Measurements from ENCODE around the gene LIX1.

LIX1 gene

DNA sequence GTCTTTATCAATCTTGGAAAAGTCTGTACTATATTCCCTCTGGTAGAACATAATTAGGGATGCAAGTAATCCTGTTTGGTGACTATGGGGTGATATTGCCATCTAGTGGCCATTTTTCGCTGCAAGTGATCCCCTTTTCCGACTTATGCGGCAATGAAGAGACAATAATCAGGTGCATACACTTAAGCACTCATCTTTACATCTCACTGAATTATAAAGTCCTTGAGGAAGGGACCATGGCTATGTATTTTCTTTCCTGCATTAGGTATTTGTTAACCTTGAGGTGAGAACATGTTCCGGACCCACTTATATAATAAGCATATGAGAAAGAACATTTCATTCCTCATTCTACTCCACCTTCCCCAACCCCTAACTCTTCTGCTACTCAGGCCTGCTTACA is 19.6 kb upstream of the LIX1 start:
- TF ChIP-seq, protein P1, sequence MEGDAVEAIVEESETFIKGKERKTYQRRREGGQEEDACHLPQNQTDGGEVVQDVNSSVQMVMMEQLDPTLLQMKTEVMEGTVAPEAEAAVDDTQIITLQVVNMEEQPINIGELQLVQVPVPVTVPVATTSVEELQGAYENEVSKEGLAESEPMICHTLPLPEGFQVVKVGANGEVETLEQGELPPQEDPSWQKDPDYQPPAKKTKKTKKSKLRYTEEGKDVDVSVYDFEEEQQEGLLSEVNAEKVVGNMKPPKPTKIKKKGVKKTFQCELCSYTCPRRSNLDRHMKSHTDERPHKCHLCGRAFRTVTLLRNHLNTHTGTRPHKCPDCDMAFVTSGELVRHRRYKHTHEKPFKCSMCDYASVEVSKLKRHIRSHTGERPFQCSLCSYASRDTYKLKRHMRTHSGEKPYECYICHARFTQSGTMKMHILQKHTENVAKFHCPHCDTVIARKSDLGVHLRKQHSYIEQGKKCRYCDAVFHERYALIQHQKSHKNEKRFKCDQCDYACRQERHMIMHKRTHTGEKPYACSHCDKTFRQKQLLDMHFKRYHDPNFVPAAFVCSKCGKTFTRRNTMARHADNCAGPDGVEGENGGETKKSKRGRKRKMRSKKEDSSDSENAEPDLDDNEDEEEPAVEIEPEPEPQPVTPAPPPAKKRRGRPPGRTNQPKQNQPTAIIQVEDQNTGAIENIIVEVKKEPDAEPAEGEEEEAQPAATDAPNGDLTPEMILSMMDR (IDR thresholded peaks at IDR 0.05): peak; percentile 85
- TF ChIP-seq ZFX (IDR thresholded peaks at IDR 0.05; ENCODE audit: borderline replicate concordance): no peak
- no peak overlapping the region for H3K27ac ChIP-seq

DNA sequence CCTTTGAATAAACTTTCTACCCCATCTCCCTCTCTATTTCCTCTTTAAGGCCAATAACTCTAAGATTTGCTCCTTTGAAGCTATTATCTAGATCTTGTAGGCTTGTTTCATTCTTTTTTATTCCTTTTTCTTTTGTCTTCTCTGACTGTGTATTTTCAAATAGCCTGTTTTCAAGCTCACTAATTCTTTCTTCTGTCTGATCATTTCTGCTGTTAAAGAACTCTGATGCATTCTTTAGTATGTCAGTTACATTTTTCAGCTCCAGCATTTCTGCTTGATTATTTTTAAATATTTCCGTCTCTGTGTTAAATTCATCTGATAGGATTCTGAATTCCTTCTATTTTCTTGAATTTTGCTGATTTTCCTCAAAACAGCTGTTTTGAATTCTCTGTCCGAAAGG is 15.3 kb upstream of the LIX1 start:
- TF ChIP-seq ZFX (IDR thresholded peaks at IDR 0.05; ENCODE audit: borderline replicate concordance): no peak
- TF ChIP-seq, protein P1 (IDR thresholded peaks at IDR 0.05): no peak
- H3K27ac ChIP-seq: no peak overlapping the region

DNA sequence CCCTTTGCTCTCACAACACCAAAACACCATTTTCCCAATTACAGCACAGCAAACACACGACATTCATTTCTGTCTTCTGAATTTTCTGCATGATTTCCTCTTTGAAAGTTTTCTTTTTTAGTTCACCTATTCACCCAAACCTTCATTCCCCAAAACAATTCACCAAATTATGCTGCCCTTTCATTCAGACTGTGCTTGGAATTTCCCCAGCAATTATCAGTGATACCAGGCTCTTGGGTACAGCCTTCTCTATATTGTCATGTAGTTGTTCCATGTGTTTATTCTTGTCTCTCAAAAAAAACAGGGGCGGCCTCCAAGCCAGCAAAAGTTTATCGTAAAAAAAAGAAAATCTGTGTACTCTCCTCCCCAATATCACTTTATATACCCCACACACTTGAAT is 9.0 kb upstream of the LIX1 start:
- H3K27ac ChIP-seq: no peak overlapping the region
- TF ChIP-seq, protein P1 (IDR thresholded peaks at IDR 0.05): no peak
- TF ChIP-seq ZFX (IDR thresholded peaks at IDR 0.05; ENCODE audit: borderline replicate concordance): no peak

DNA sequence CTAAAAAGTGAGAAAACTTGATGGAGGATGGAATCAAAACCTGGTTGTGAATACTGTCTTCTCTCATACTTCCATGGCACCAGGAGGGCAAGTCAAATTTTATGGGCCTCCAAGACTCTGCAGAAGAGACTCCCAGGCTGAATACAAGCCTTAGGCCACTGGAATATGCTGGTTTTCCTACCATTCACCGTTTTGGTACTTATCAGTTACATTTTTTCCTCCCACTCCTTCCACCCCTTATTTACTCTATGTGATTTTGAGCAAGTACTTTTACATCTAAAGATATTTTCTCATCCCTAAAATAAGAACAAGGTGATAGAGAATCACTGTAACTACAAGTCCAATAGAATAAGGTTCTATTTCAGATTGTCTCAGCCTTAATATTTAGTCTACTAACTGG is 8.0 kb upstream of the LIX1 start:
- H3K27ac ChIP-seq: no peak overlapping the region

DNA sequence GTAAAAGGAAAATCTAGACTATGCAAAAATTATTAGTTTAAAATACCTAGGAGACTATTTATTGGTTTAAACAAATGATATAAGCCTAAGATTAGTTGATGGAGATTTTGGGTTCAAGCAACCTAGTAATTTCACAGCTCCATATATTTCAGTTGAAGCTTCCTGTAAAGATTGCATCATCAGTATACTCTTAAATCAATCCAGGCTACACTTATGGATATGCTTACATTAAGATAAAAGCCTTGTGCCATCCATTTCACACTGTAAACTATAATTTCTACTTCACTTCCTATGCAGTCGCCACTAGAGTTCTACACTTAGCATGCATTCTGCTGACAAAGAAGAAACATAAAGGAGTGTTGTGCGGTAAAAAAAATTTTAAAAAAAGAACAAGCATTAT is 7.3 kb upstream of the LIX1 start:
- H3K27ac ChIP-seq: no peak overlapping the region
- TF ChIP-seq, protein P1 (IDR thresholded peaks at IDR 0.05): no peak

More for the DNA sequence above, 8.0 kb upstream of the LIX1 start:
- TF ChIP-seq, protein P1 (IDR thresholded peaks at IDR 0.05): no peak
- TF ChIP-seq ZFX (IDR thresholded peaks at IDR 0.05; ENCODE audit: borderline replicate concordance): no peak

DNA sequence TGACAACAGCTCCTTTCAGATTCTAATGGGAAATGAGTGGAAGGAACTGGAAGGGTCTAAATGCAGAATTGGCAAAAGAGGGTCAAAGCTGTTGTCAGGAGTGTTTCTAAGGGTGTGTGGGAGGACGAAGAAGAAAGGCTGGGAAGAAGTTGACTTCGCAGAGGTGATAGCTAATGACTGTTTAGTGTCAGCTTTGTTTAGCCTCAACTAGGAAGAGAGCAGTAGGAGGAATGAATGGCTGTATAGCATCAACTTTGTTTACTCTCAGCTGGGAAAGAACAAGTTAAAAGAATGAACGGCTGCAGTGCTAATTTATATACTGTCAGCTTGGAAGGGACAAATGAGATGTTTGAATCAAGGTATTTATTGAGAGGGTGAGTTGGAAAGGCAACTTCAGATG is 5.9 kb upstream of the LIX1 start:
- TF ChIP-seq, protein P1 (IDR thresholded peaks at IDR 0.05): no peak
- TF ChIP-seq ZFX (IDR thresholded peaks at IDR 0.05; ENCODE audit: borderline replicate concordance): no peak
- no peak overlapping the region for H3K27ac ChIP-seq

DNA sequence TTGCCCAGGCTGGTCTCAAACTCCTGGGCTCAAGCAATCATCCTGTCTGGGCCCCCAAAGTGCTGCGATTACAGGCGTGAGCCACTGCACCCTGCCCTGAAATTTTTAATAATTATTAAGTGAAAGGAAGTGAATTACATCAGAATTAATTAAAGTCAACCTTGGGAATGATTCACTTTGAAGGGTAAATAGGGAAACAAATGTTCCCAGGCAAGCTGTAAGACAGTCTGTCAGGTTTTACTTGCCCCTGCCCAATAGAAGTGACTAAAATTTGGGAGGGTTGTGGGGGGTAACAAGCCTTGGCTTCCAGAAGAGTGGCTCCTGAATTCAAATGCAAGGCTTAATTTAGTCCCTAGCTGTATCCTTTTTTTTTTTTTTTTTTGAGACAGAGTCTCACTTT is 1.3 kb upstream of the LIX1 start:
- TF ChIP-seq, protein P1 (IDR thresholded peaks at IDR 0.05): no peak
- TF ChIP-seq ZFX (IDR thresholded peaks at IDR 0.05; ENCODE audit: borderline replicate concordance): no peak
- no peak overlapping the region for H3K27ac ChIP-seq
